ENCODE data around the gene TRAPPC2L.

DNA sequence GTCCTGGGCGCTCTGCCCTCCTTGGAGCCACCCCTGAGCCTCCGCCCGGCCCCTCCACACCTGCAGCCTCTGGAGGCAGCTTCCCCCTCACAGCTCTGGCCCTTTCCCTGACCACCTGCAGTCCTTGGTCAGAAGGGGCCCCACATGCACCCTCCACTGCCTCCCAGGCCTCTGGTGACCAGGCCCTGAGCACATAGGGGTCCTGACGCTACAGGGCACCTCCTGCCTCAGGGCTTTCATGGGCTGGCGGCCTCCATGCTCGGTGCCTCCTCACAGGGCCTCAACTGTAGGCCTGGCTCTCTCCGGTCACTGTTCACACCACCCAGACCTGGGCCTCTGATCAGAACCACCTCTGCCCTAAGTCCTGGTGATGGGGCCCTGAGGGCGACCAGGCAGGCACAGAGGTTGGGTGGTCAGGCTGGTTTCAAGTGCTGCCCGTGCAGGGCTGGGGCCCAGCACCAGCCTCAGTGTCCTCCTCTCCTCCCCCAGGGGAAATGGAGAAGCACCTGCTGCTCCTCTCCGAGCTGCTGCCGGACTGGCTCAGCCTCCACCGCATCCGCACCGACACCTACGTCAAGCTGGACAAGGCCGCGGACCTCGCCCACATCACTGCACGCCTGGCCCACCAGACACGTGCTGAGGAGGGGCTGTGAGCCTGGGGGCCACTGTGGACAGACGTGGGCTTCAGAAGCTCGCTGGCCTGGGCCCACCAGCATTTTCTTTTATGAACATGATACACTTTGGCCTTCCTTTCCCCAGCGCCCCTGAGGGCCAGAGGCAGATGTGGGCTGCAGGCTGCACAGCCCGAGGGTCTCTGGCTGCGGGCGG is 49.1 kb upstream of the TRAPPC2L start:
- TF ChIP-seq, protein P1, sequence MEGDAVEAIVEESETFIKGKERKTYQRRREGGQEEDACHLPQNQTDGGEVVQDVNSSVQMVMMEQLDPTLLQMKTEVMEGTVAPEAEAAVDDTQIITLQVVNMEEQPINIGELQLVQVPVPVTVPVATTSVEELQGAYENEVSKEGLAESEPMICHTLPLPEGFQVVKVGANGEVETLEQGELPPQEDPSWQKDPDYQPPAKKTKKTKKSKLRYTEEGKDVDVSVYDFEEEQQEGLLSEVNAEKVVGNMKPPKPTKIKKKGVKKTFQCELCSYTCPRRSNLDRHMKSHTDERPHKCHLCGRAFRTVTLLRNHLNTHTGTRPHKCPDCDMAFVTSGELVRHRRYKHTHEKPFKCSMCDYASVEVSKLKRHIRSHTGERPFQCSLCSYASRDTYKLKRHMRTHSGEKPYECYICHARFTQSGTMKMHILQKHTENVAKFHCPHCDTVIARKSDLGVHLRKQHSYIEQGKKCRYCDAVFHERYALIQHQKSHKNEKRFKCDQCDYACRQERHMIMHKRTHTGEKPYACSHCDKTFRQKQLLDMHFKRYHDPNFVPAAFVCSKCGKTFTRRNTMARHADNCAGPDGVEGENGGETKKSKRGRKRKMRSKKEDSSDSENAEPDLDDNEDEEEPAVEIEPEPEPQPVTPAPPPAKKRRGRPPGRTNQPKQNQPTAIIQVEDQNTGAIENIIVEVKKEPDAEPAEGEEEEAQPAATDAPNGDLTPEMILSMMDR (IDR thresholded peaks at IDR 0.05 in 8 of 11, conservative IDR thresholded peaks at IDR 0.05 in 3 of 11), result no peak
- no peak for TF ChIP-seq POLR2A (IDR thresholded peaks at IDR 0.05)
